GM19099 (cell line): ENCODE data around the gene LGALS7B.

Experiments used
- POLR2A ChIP-seq: IDR thresholded peaks from 3 replicates; pipeline ENCODE4 v1.6.1; 2011; ENCODE audit warnings: low read depth; ENCODE audit not compliant: insufficient read length; ENCODE audit errors: extremely low read depth

LGALS7B gene

GRCh38 chr19:38838208-38838985 is 49.4 kb downstream of the LGALS7B start:
- peak; percentile 31 for TF ChIP-seq POLR2A

- TF ChIP-seq POLR2A, result no peak
Measured at GRCh38 chr19:38838986-38839761, 50.2 kb downstream of the LGALS7B start.

- TF ChIP-seq POLR2A, result no peak
Measured at GRCh38 chr19:38839816-38840582, 51.0 kb downstream of the LGALS7B start.

- TF ChIP-seq POLR2A, result no peak
Measured at GRCh38 chr19:38840583-38840968, 51.6 kb downstream of the LGALS7B start.
